ENCODE results near the gene RIT2. TPM values are rescaled to one million over a fixed set of nuclear protein-coding genes. Genes with fewer than 3 reads are reported as not detected.

The RIT2 gene
- polyA plus RNA-seq, 2 of the 4 experiments (the other 2 are of a cell fraction) = not detected

- H3K4me3 ChIP-seq = no peak overlapping the region
- POLR2A ChIA-PET = no interaction called here
- CTCF ChIA-PET = interaction anchor here (0.7 kb wide), 1 partner anchor 16 kb away, joined by 3 read pairs; no protein-coding TSS in a partner anchor
- ATAC-seq (no peak), FAIRE-seq (no peak), DNase-seq (ENCODE audit: low read depth in 1 of 2, low spot score in 1 of 2) (no peak)
- H3K27ac ChIP-seq = no peak overlapping the region
- H3K4me2 ChIP-seq = no peak overlapping the region
- TF ChIP-seq POLR2A (IDR thresholded peaks at IDR 0.05; ENCODE audit: low read length) = no peak
- no peak for TF ChIP-seq JUNB (IDR thresholded peaks at IDR 0.05)
- no peak for TF ChIP-seq SREBF2 (IDR thresholded peaks at IDR 0.05)
- TF ChIP-seq NPAS2 (CRISPR knock-in tag; IDR thresholded peaks at IDR 0.05; ENCODE audit: borderline replicate concordance) = no peak
- TF ChIP-seq E2F6 (IDR thresholded peaks at IDR 0.05; ENCODE audit: borderline replicate concordance, low read depth) = no peak
- no peak for TF ChIP-seq PHF8 (IDR thresholded peaks at IDR 0.05; ENCODE audit: borderline replicate concordance, low read depth)
- TF ChIP-seq CHD4 (IDR thresholded peaks at IDR 0.05; ENCODE audit: borderline replicate concordance) = no peak
- TF ChIP-seq CBX8 (IDR thresholded peaks at IDR 0.05) = no peak
- TF ChIP-seq ZFP36 (IDR thresholded peaks at IDR 0.05; ENCODE audit: borderline replicate concordance, partially characterized antibody) = no peak
- 9% methylated on average over 4 of the region's 4 CpGs for WGBS (ENCODE audit: missing lambda C conversion rate)
- H3K4me1 ChIP-seq = no peaks in the 10 kb centered on the region
- H3K9me3 ChIP-seq = no peaks in the 10 kb centered on the region
These were observed 6.6 kb downstream of the RIT2 start for GRCh38 chr18:43108882-43109281.

GRCh38 chr18:43108469-43108868, 7.0 kb downstream of the RIT2 start:
- CTCF ChIA-PET = no interaction called here
- no peak for TF ChIP-seq USF2 (IDR thresholded peaks at IDR 0.05)
- no peak for TF ChIP-seq MAX (IDR thresholded peaks at IDR 0.05)
- TF ChIP-seq MAFK (IDR thresholded peaks at IDR 0.05; ENCODE audit: partially characterized antibody) = no peak
- no peak for TF ChIP-seq SMC3 (IDR thresholded peaks at IDR 0.05)
- TF ChIP-seq ZSCAN20 (CRISPR knock-in tag; IDR thresholded peaks at IDR 0.05) = no peak
- no peak for TF ChIP-seq EHF (CRISPR knock-in tag; IDR thresholded peaks at IDR 0.05)
- no peak for TF ChIP-seq HOXB13 (CRISPR knock-in tag; IDR thresholded peaks at IDR 0.05; ENCODE audit: low read depth)
- no peak for TF ChIP-seq HMGXB4 (CRISPR knock-in tag; IDR thresholded peaks at IDR 0.05; ENCODE audit: borderline replicate concordance)
- TF ChIP-seq HEYL (CRISPR knock-in tag; IDR thresholded peaks at IDR 0.05) = no peak
- TF ChIP-seq CBX2 (IDR thresholded peaks at IDR 0.05; ENCODE audit: borderline replicate concordance, low read depth) = no peak
- no peak for TF ChIP-seq ESRRA (IDR thresholded peaks at IDR 0.05; ENCODE audit: borderline replicate concordance, low read length)
- TF ChIP-seq JUN (IDR thresholded peaks at IDR 0.05) = no peak
- TF ChIP-seq ATOH8 (CRISPR knock-in tag; IDR thresholded peaks at IDR 0.05; ENCODE audit: low read depth) = no peak
- no peak for TF ChIP-seq TFCP2L1 (CRISPR knock-in tag; IDR thresholded peaks at IDR 0.05)
- TF ChIP-seq RNF2 (IDR thresholded peaks at IDR 0.05; ENCODE audit: borderline replicate concordance, low read depth) = no peak
- TF ChIP-seq NFE2L2 (conservative IDR thresholded peaks at IDR 0.05; ENCODE audit: low read length) = no peak
- no peak for TF ChIP-seq NR3C1 (IDR thresholded peaks at IDR 0.05)
- no peak for TF ChIP-seq PHF8 (IDR thresholded peaks at IDR 0.05; ENCODE audit: borderline replicate concordance, low read depth)
- TF ChIP-seq CHD4 (IDR thresholded peaks at IDR 0.05; ENCODE audit: borderline replicate concordance) = no peak
- no peak for TF ChIP-seq RFX5 (IDR thresholded peaks at IDR 0.05)

More at GRCh38 chr18:43108469-43108868, 7.0 kb downstream of the RIT2 start:
- Histone ChIP-seq H3K4me2 (no peak overlapping the region), H3K4me3 (no peak overlapping the region), H3K4me1 (no peaks in the 10 kb centered on the region), H3K9me3 (no peaks in the 10 kb centered on the region), H3K27ac (no peak overlapping the region)
- DNase-seq (ENCODE audit: low read depth in 1 of 2, low spot score in 1 of 2) (no peak), FAIRE-seq (no peak), ATAC-seq (no peak)
- WGBS (ENCODE audit: missing lambda C conversion rate) = under 1% methylated on average over 4 of the region's 4 CpGs
- POLR2A ChIA-PET = no interaction called here
